Measurements from ENCODE around the gene TMEM125. TPM values are rescaled to one million over a fixed set of nuclear protein-coding genes. Genes with fewer than 3 reads are reported as not detected.

TMEM125 gene
- total RNA-seq, 1 donor from 2014 or later: not detected

DNA sequence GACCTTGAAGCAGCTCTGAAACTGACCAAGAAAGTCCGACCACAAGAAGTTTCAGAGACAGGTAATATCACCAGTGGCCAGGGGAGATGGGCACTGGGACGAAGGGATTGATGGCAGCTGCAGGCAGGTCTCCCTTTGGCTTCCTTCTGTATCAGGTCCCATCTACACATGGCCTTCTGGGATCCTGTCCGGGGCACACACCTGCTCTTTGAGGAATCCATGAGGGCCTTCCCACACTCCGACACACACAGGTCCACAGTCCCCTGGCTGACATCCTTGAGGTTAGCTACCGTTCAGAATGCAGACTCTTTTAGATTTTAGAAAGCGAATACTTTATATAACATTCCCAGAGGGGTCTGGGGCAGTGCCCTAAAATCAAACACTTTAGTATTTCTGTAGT, 26.5 kb upstream of the TMEM125 start:
- no peak for DNase-seq (ENCODE audit: low spot score)

DNA sequence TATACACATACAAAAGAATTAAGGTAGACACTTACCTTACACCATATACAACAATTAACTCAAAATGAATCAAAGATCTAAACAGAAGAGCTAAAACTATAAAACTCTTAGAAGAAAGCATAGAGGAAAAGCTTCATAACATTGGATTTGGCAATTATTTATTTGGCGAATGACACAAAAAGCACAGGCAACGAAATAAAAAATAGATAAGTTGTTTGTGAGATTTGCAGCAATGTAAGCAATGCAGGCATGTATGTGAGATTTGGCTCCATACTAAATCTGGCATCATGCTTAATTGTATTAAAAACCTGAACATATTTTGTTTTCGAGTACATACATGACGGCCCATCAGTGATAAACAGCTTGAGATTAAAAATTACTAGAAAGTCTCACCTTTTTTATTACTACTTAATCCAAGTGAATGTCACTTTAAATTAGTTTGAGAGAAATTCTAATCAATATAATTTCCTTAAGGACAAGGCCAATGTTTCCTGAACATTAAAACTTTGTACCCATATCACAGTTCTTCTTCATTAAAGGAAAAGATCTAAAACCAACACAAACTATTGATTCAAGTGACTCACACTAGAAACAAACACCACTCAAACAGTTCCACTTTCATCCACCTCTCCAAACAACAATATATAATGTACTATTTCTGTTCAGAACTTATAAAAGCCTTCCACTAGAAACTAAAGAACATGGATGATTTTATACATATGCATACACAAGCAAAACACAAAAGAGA, 23.1 kb upstream of the TMEM125 start:
- DNase-seq (ENCODE audit: low spot score): no peak
- intact Hi-C loops (cut with DNase I): no loop called here

More for the DNA sequence above, 26.5 kb upstream of the TMEM125 start:
- intact Hi-C loops (cut with DNase I): no loop called here

- intact Hi-C loops (cut with DNase I): no loop called here
Observed at GRCh38 chr1:43247256-43247921, 22.4 kb upstream of the TMEM125 start.

GRCh38 chr1:43250351-43250761, 19.4 kb upstream of the TMEM125 start:
- no peak for DNase-seq (ENCODE audit: low spot score)
- intact Hi-C loops (cut with DNase I): no loop called here

More at GRCh38 chr1:43247256-43247921, 22.4 kb upstream of the TMEM125 start:
- no peak for DNase-seq (ENCODE audit: low spot score)

GRCh38 chr1:43251024-43251423, 18.8 kb upstream of the TMEM125 start:
- intact Hi-C loops (cut with DNase I): no loop called here
- DNase-seq (ENCODE audit: low spot score): no peak

GRCh38 chr1:43252225-43252624, 17.6 kb upstream of the TMEM125 start:
- no peak for DNase-seq (ENCODE audit: low spot score)
- intact Hi-C loops (cut with DNase I): no loop called here

DNA sequence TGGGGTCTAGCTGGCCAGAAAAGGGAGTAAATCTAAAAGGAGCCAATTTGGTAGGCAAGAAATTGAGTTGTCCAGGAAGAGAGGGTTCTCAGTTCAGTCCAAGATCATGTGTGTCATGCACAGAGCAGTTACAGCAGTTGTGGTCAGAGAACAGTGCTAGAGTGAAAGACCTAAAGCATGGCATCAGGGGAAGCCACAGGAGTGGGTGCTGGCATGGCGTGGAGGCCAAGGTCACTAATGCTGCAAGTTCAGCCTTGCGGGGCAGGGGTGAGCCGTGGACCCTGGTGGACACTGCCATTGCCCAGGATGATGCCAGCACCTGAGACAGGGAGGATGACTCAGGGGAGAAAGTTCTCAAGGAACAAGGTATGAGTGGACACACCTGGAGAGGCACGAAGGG, 16.6 kb upstream of the TMEM125 start:
- intact Hi-C loops (cut with DNase I): no loop called here
- no peak for DNase-seq (ENCODE audit: low spot score)

DNA sequence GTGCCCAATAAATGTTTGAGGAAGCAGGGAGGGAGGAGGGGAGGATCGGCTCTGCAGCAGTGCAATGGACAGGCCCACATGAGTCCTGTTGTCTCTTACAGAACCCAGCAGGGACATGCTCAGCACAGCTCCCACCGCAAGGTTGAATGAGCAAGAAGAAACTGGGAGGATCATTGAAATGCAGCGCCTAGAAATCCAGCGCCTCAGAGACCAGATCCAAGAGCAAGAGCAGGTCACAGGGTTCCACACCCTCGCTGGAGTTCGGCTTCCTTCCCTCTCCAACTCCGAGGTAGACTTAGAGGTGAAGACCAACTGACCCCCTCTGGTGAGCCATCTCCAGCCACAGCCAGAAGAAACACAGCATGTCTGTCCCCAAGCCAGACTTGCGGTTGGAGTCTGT, 15.9 kb upstream of the TMEM125 start:
- intact Hi-C loops (cut with DNase I): no loop called here

GRCh38 chr1:43255438-43256210, 14.2 kb upstream of the TMEM125 start:
- intact Hi-C loops (cut with DNase I): no loop called here
- peak; percentile 70 for DNase-seq (ENCODE audit: low spot score)

More for the DNA sequence above, 15.9 kb upstream of the TMEM125 start:
- DNase-seq (ENCODE audit: low spot score): no peak

DNA sequence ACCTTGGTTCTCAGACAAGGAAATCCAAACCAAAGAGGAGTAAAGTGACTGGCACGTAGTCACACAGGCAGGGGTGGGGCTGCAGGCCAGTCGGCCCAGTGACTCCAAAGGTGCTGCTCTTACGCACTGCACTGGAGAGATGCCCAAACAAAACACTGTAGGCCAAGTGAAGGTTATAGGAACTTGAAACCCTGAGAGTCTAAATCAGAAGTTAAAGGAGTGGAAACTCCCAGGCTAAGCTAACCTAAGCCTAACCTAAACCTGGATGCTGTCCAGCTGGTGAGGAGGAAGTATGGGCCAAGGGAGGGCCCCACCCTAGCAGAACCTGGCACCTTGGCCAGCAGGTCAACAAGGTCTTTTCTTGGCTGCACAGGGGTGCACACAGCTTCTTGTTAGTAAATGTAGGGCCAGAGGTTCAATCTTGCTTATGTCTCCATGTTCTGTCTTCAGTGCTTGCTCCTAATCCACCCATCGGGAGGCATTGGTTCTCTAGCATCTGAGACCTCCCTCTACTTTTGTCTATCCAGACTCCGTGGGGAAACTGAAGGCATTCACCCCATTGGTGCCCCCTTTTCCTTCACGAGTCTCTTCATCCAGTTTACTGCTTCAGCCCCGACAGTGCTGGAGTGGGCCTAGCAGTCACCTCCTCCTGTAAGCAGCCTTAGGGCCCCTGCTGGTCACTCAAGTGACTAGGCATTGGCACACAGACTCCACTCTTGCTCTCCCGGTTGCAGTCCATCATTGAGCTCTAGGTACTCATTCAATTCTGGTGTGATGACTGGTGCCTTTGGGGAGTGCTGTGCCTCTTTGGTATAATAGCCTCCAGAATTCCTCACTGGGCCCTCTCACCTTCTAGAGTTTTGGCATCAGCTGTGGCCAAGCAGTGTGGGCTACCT, 12.9 kb upstream of the TMEM125 start:
- intact Hi-C loops (cut with DNase I): no loop called here
- DNase-seq (ENCODE audit: low spot score): no peak

GRCh38 chr1:43258370-43258769, 11.4 kb upstream of the TMEM125 start:
- intact Hi-C loops (cut with DNase I): no loop called here
- DNase-seq (ENCODE audit: low spot score): no peak

DNA sequence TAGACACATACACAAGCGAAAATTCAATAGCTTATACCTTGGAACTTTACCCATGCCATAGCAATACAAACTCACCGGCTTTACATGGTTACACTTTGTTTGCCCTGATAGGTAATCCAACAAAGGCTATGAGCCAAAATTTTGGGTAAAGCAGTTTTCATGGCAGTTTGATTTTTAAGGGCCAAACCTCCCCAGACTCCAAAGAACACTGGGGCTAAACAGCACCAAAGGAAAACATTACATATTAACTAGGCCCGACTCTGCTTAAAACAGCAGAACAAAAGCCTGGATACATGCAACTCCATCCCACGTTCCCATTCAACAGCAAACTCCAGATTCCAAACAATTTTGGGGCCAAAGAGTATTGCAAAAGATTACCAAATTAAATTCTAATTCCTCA, 4.4 kb upstream of the TMEM125 start:
- DNase-seq (ENCODE audit: low spot score): no peak
- intact Hi-C loops (cut with DNase I): no loop called here

DNA sequence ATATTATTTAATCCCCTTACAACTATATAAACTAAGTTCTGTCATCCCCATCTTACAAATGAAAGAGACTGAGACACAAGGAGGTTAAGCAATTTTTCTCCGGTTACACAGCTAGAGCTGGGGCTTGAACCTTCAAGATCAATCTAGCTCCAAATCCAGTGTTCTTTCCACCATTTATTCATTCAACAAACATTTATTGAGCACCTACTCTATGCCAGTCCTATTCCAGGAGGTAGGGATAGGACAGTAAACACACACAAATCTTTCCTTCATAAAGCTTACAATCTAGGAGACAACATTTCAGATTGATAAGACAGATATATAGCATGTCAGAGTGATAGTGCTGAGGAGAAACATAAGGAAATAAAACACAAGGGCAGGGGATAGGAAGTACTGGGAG, 2.9 kb upstream of the TMEM125 start:
- no peak for DNase-seq (ENCODE audit: low spot score)
- intact Hi-C loops (cut with DNase I): no loop called here

DNA sequence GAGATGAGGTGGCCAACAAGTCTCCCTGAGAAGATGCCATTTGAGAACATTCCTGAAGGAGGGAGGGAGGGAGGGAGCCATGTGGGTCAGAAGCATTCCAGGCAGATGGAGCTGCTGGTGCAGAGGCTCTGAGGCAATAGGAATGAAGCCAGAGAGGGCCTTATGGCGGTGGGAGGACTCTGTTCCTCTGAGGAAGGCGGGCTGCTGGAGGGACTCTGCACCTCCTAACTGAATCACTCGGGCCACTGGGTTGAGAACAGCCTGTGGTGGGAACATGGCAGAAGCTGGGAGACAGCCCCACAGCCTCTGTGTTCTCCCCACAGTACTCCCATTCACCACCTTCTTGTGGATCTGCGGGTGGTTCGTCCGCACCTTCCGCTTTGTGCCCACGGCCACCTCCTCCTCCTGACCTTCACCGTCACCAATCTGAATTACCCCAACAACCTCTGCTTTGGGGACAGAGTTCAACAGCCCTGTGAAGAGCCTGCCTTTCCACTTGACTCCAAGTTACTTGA, 2.4 kb upstream of the TMEM125 start:
- intact Hi-C loops (cut with DNase I): no loop called here

DNA sequence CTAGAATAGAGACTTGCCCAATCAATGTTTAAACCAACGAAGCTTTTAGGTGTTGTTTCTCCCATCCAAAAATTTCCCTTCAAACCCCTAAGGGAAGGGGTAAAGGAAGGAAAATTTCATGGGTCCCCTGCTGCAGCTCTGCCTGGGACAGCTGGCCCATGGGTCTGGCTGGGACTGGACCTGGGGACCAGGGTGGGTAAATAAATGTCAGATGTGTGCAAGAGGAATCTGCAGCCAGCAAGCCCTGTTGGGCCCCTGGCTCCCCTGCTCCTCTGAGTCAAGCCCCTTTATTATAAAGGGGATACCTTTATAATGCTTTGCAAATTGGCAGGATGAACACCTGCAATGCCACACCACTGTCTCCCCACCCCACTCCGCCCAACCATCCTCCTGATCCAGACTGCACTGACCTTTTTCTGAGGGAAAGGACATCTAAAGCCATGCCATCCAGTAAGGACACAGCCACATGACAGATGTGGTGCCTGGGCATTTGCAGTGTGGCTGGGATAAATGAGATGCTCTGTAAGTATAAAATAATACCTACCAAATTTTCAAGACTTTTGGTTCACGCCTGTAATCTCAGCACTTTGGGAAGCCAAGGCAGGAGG, 1.9 kb upstream of the TMEM125 start:
- intact Hi-C loops (cut with DNase I): no loop called here
- DNase-seq (ENCODE audit: low spot score): peak; percentile 41

More for the DNA sequence above, 2.4 kb upstream of the TMEM125 start:
- DNase-seq (ENCODE audit: low spot score): no peak

DNA sequence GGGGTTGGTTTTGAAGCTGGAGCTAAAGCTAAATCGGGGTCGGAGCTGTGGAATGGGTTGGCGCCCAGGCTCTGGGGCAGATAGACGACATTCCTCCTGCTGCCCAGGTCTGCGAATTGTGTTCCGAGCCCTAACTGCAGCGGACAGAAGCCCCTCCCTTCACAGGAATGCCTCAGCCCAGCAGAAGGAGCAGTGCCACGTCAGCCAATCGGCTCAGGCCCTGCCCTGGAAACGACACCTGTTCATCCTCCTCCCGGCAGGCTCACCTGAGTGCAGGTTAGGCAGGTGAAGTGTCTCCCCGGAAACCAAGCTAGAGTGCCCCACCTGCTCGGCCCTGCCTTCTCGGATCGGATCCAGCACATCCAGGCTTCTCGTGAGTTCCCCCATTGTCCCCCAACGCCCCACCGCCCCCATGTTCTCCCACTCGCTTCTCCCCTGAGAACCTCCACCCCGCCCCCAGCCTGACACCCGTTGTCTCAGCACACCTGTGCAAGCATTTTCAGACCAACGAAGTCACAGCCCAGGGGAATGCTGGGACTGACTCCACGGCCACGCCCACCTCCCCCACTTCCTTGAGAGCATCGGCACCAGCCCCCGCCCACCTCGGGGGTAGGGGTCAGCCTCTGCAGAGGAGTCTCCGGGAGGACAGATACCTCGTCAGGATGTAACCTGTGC, 775 bp downstream of the TMEM125 start:
- peak; percentile 72 for DNase-seq (ENCODE audit: low spot score)
- intact Hi-C loops (cut with DNase I): no loop called here

- DNase-seq (ENCODE audit: low spot score): peak; percentile 57
- intact Hi-C loops (cut with DNase I): no loop called here
Observed at GRCh38 chr1:43271186-43272118, 1.7 kb downstream of the TMEM125 start.

All from cardiac septum (tissue), 1 donor.